Measurements from ENCODE around the gene ZNF385D. TPM values are rescaled to one million over a fixed set of nuclear protein-coding genes. Genes with fewer than 3 reads are reported as not detected.

The ZNF385D gene
- total and polyA plus RNA-seq, 4 donors: 0.08 to 0.50 (median 0.09) TPM

GRCh38 chr3:21734746-21735145 lies 16.3 kb downstream of the ZNF385D start:
- WGBS: 62% methylated on average over 3 of the region's 3 CpGs
- no peak for TF ChIP-seq MAX (IDR thresholded peaks at IDR 0.05)
- TF ChIP-seq EGR1 (IDR thresholded peaks at IDR 0.05; ENCODE audit: low read depth in 2 of 2): no peak
- no peak for TF ChIP-seq HNF4A (conservative IDR thresholded peaks at IDR 0.05)
- no peak for TF ChIP-seq JUND (IDR thresholded peaks at IDR 0.05)
- TF ChIP-seq FOXA2 (IDR thresholded peaks at IDR 0.05): no peak
- no peak for TF ChIP-seq NR2F2 (IDR thresholded peaks at IDR 0.05)
- Histone ChIP-seq H3K9me3 (ENCODE audit: control insufficient read depth in 4 of 4, low read length in 3 of 4) (no peaks in the 10 kb centered on the region), H3K4me1 (ENCODE audit: control insufficient read depth in 4 of 4, insufficient read depth in 4 of 4, low read length in 3 of 4) (no peaks in the 10 kb centered on the region), H3K27me3 (ENCODE audit: control insufficient read depth in 4 of 4, insufficient read depth in 4 of 4, low read length in 3 of 4) (no peaks in the 10 kb centered on the region), H3K36me3 (ENCODE audit: control insufficient read depth in 4 of 4, insufficient read depth in 3 of 4, low read depth in 1 of 4, low read length in 3 of 4) (no peaks in the 10 kb centered on the region), H3K27ac (ENCODE audit: low read depth in 1 of 2, low read length in 2 of 2) (no peak overlapping the region), H3K9ac (ENCODE audit: low read depth in 1 of 2, low read length in 2 of 2) (no peak overlapping the region), H3K4me3 (ENCODE audit: low read depth in 1 of 3, low read length in 3 of 3) (no peak overlapping the region)
- no peak for DNase-seq (ENCODE audit: low spot score)

- H3K4me3 ChIP-seq (ENCODE audit: low read depth in 1 of 3, low read length in 3 of 3): no peak overlapping the region
- H3K27me3 ChIP-seq (ENCODE audit: control insufficient read depth in 4 of 4, insufficient read depth in 4 of 4, low read length in 3 of 4): no peaks in the 10 kb centered on the region
- H3K9ac ChIP-seq (ENCODE audit: low read depth in 1 of 2, low read length in 2 of 2): no peak overlapping the region
- no peaks in the 10 kb centered on the region for H3K4me1 ChIP-seq (ENCODE audit: control insufficient read depth in 4 of 4, insufficient read depth in 4 of 4, low read length in 3 of 4)
- DNase-seq (ENCODE audit: low spot score): no peak
- H3K9me3 ChIP-seq (ENCODE audit: control insufficient read depth in 4 of 4, low read length in 3 of 4): no peaks in the 10 kb centered on the region
- WGBS: 57% methylated on average over 6 of the region's 6 CpGs
- no peaks in the 10 kb centered on the region for H3K36me3 ChIP-seq (ENCODE audit: control insufficient read depth in 4 of 4, insufficient read depth in 3 of 4, low read depth in 1 of 4, low read length in 3 of 4)
- no peak for TF ChIP-seq JUND (IDR thresholded peaks at IDR 0.05)
- no peak for TF ChIP-seq EGR1 (IDR thresholded peaks at IDR 0.05; ENCODE audit: low read depth in 2 of 2)
- no peak for TF ChIP-seq TAF1 (conservative IDR thresholded peaks at IDR 0.05)
- no peak overlapping the region for H3K27ac ChIP-seq (ENCODE audit: low read depth in 1 of 2, low read length in 2 of 2)
Observed at GRCh38 chr3:21729888-21730459, 21.0 kb downstream of the ZNF385D start.

- no peaks in the 10 kb centered on the region for H3K9me3 ChIP-seq (ENCODE audit: control insufficient read depth in 4 of 4, low read length in 3 of 4)
- no peak for DNase-seq (ENCODE audit: low spot score)
- H3K4me3 ChIP-seq (ENCODE audit: low read depth in 1 of 3, low read length in 3 of 3): no peak overlapping the region
- TF ChIP-seq ATF3 (IDR thresholded peaks at IDR 0.05) (no peak), FOXA1 (IDR thresholded peaks at IDR 0.05) (no peak)
- H3K27ac ChIP-seq (ENCODE audit: low read depth in 1 of 2, low read length in 2 of 2): no peak overlapping the region
- 15% methylated on average over 1 of the region's 1 CpG for WGBS
- H3K27me3 ChIP-seq (ENCODE audit: control insufficient read depth in 4 of 4, insufficient read depth in 4 of 4, low read length in 3 of 4): no peaks in the 10 kb centered on the region
- no peak overlapping the region for H3K9ac ChIP-seq (ENCODE audit: low read depth in 1 of 2, low read length in 2 of 2)
- H3K36me3 ChIP-seq (ENCODE audit: control insufficient read depth in 4 of 4, insufficient read depth in 3 of 4, low read depth in 1 of 4, low read length in 3 of 4): no peaks in the 10 kb centered on the region
- H3K4me1 ChIP-seq (ENCODE audit: control insufficient read depth in 4 of 4, insufficient read depth in 4 of 4, low read length in 3 of 4): no peaks in the 10 kb centered on the region
Observed at GRCh38 chr3:21729331-21729730, 21.7 kb downstream of the ZNF385D start.

- no peak overlapping the region for H3K9ac ChIP-seq (ENCODE audit: low read depth in 1 of 2, low read length in 2 of 2)
- no peak overlapping the region for H3K4me3 ChIP-seq (ENCODE audit: low read depth in 1 of 3, low read length in 3 of 3)
- no peak for DNase-seq (ENCODE audit: low spot score)
- H3K4me1 ChIP-seq (ENCODE audit: control insufficient read depth in 4 of 4, insufficient read depth in 4 of 4, low read length in 3 of 4): no peaks in the 10 kb centered on the region
- H3K27ac ChIP-seq (ENCODE audit: low read depth in 1 of 2, low read length in 2 of 2): no peak overlapping the region
- WGBS: 66% methylated on average over 3 of the region's 3 CpGs
- no peaks in the 10 kb centered on the region for H3K27me3 ChIP-seq (ENCODE audit: control insufficient read depth in 4 of 4, insufficient read depth in 4 of 4, low read length in 3 of 4)
- H3K9me3 ChIP-seq (ENCODE audit: control insufficient read depth in 4 of 4, low read length in 3 of 4): no peaks in the 10 kb centered on the region
- no peaks in the 10 kb centered on the region for H3K36me3 ChIP-seq (ENCODE audit: control insufficient read depth in 4 of 4, insufficient read depth in 3 of 4, low read depth in 1 of 4, low read length in 3 of 4)
- TF ChIP-seq CTCF (IDR thresholded peaks at IDR 0.05; ENCODE audit: low read depth, low read length, missing input control) (no peak), RXRA (IDR thresholded peaks at IDR 0.05) (no peak), REST (IDR thresholded peaks at IDR 0.05) (no peak), HNF4G (IDR thresholded peaks at IDR 0.05) (no peak), FOXA2 (IDR thresholded peaks at IDR 0.05) (no peak), ZBTB33 (IDR thresholded peaks at IDR 0.05) (no peak), NR2F2 (IDR thresholded peaks at IDR 0.05) (no peak), TAF1 (conservative IDR thresholded peaks at IDR 0.05) (no peak), FOXA1 (IDR thresholded peaks at IDR 0.05) (no peak), JUND (IDR thresholded peaks at IDR 0.05) (no peak), MAX (IDR thresholded peaks at IDR 0.05) (no peak), SP1 (IDR thresholded peaks at IDR 0.05) (no peak), HNF4A (conservative IDR thresholded peaks at IDR 0.05) (no peak)
Observed at GRCh38 chr3:21722768-21723167, 28.2 kb downstream of the ZNF385D start.

Data from liver (tissue), 9 donors.